Natural killer cell (primary cell): ENCODE data around the gene ALPK1. TPM values are rescaled to one million over a fixed set of nuclear protein-coding genes. Genes with fewer than 3 reads are reported as not detected.

Source experiments
- ATAC-seq, 3 donors: fragments of 150-1000 bp in 2 of 3; fragments of 200-7000 bp in 1 of 3; cut with Tn5 transposase; 1 replicate in 1 of 3; 2 replicates in 2 of 3; pipeline ENCODE4 v1.10.0; 2021; ENCODE audit warnings: mild to moderate bottlenecking in 2 of 3, moderate library complexity in 2 of 3
- DNase-seq, 2 donors: peaks; one replicate each; pipeline versions ENCODE4 v3.0.0 to v3.0.0-alpha.2; 2013 to 2021; ENCODE audit warnings: mixed read lengths in 1 of 2
- H3K27ac ChIP-seq: one replicate; pipeline ENCODE4 v1.5.1; 2013; ENCODE audit warnings: mild to moderate bottlenecking, low read length
- H3K27me3 ChIP-seq: one replicate; pipeline ENCODE4 v1.6.1; 2013; ENCODE audit warnings: low read length; ENCODE audit not compliant: control insufficient read depth, insufficient read depth
- H3K36me3 ChIP-seq: one replicate; pipeline ENCODE4 v1.6.1; 2013; ENCODE audit warnings: low read length; ENCODE audit not compliant: control insufficient read depth, insufficient read depth
- H3K4me1 ChIP-seq: one replicate; pipeline ENCODE4 v1.6.1; 2013; ENCODE audit warnings: low read length; ENCODE audit not compliant: control insufficient read depth, insufficient read depth
- H3K4me3 ChIP-seq: one replicate; pipeline ENCODE4 v1.5.1; 2013; ENCODE audit warnings: low read length
- H3K9me3 ChIP-seq: one replicate; pipeline ENCODE4 v1.6.1; 2013; ENCODE audit warnings: low read length; ENCODE audit not compliant: control insufficient read depth, insufficient read depth
- H3K27ac Mint-ChIP-seq, 2 donors: one replicate each; pipeline ENCODE4 v1.8.0; 2022; ENCODE audit warnings: mild to moderate bottlenecking in 2 of 2, mixed read lengths in 2 of 2, moderate library complexity in 1 of 2
- H3K27me3 Mint-ChIP-seq, 2 donors: one replicate each; pipeline ENCODE4 v1.8.0; 2022; ENCODE audit warnings: low read depth in 2 of 2, mixed read lengths in 2 of 2
- H3K36me3 Mint-ChIP-seq: one replicate; pipeline ENCODE4 v1.8.0; 2022; ENCODE audit warnings: mixed read lengths
- H3K4me1 Mint-ChIP-seq, 2 donors: one replicate each; pipeline ENCODE4 v1.8.0; 2022; ENCODE audit warnings: mixed read lengths in 2 of 2
- H3K4me3 Mint-ChIP-seq: one replicate; pipeline ENCODE4 v1.8.0; 2022; ENCODE audit warnings: mild to moderate bottlenecking, moderate library complexity, mixed read lengths
- H3K9me3 Mint-ChIP-seq, 2 donors: one replicate each; pipeline ENCODE4 v1.8.0; 2022; ENCODE audit warnings: mixed read lengths in 2 of 2
- WGBS: methylation state at CpG from one replicate; pipeline ENCODE4 v1.1.7; 2013; ENCODE audit warnings: missing lambda C conversion rate; ENCODE audit not compliant: insufficient coverage; 5-methylcytosine and 5-hydroxymethylcytosine counted together
- intact Hi-C: fragments of 100-400 bp; cut with micrococcal nuclease; formaldehyde crosslinking; loops from one replicate; pipeline ENCODE4 v1.14.2; 2022
- total RNA-seq, 4 donors: library from RNA; stranded (reverse); fragments of 120-200 nt in 1 of 4; gene quantifications; one replicate each; pipeline versions ENCODE4 v1.2.3 to v1.2.4, GENCODE V29; 2013 to 2022
- TF ChIP-seq, protein P1 (sequence below): fragments of 200-600 bp; IDR thresholded peaks from one replicate; pipeline ENCODE4 v1.8.0; 2022; ENCODE audit warnings: antibody characterized with exemption

ALPK1 gene
- total RNA-seq, 3 donors from 2014 or later (not counting 1 experiment from before 2014, with no cell fraction given) = 1.9 to 6.5 (median 3.9) TPM

DNA sequence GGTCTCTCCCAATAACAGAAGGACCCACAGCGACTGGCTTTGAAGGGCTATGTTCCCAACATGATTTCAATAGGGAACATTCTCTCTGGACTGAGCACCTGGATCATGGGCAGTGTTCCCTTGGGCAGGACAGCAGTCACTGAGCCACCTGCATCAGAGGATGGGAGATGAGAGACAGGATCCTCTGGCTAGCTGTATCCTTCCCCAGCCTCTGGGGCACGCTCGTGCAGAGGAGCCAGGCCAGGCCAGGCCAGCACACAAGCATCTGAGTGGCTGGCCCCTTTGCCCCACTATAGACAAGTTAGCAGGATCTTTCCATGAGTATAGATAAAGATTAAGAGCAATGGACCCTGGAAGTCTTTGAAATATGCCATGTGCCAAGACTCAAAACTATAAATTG lies 152.5 kb downstream of the ALPK1 start:
- no peaks in the 10 kb centered on the region for H3K27me3 ChIP-seq
- no peak overlapping the region for H3K27ac Mint-ChIP-seq
- H3K36me3 ChIP-seq = no peaks in the 10 kb centered on the region
- intact Hi-C loops = no loop called here
- ATAC-seq (no peak), DNase-seq (no peak)
- H3K36me3 Mint-ChIP-seq = no peaks in the 10 kb centered on the region
- no peaks in the 10 kb centered on the region for H3K4me1 Mint-ChIP-seq
- H3K9me3 Mint-ChIP-seq = peaks cover 3 to 4% of the 10 kb centered on the region in 2 donors
- no peak overlapping the region for H3K4me3 ChIP-seq
- H3K4me1 ChIP-seq = no peaks in the 10 kb centered on the region
- H3K4me3 Mint-ChIP-seq = no peak overlapping the region
- H3K9me3 ChIP-seq = no peaks in the 10 kb centered on the region
- peaks cover 0 to 5% of the 10 kb centered on the region in 2 donors for H3K27me3 Mint-ChIP-seq
- 98% methylated on average over 3 of the region's 3 CpGs for WGBS
- H3K27ac ChIP-seq = no peak overlapping the region
- TF ChIP-seq, protein P1, sequence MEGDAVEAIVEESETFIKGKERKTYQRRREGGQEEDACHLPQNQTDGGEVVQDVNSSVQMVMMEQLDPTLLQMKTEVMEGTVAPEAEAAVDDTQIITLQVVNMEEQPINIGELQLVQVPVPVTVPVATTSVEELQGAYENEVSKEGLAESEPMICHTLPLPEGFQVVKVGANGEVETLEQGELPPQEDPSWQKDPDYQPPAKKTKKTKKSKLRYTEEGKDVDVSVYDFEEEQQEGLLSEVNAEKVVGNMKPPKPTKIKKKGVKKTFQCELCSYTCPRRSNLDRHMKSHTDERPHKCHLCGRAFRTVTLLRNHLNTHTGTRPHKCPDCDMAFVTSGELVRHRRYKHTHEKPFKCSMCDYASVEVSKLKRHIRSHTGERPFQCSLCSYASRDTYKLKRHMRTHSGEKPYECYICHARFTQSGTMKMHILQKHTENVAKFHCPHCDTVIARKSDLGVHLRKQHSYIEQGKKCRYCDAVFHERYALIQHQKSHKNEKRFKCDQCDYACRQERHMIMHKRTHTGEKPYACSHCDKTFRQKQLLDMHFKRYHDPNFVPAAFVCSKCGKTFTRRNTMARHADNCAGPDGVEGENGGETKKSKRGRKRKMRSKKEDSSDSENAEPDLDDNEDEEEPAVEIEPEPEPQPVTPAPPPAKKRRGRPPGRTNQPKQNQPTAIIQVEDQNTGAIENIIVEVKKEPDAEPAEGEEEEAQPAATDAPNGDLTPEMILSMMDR = no peak

DNA sequence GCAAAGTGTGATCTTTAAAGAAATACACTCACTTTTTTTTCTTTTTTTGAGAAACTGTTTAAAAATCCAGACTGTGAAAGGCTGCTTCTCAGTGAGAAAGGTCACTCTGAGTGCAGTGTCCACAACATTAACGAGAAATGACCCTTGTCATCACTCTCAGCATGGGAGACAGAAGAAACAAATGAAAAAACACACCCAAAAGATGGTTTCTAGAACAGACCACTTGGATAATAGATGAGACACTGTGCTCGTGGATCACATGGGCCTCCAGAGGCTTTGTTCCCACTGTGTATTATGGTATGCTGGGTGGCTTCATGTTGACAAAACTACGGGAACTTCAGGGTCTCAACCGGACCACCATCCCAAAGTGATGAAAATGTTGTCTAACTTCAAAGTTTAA lies 153.9 kb downstream of the ALPK1 start:
- Histone ChIP-seq H3K36me3 (no peaks in the 10 kb centered on the region), H3K27ac (no peak overlapping the region), H3K4me3 (no peak overlapping the region), H3K27me3 (no peaks in the 10 kb centered on the region), H3K9me3 (no peaks in the 10 kb centered on the region), H3K4me1 (no peaks in the 10 kb centered on the region)
- no peak for ATAC-seq
- H3K4me1 Mint-ChIP-seq = no peaks in the 10 kb centered on the region
- no peak for DNase-seq
- H3K36me3 Mint-ChIP-seq = no peaks in the 10 kb centered on the region
- H3K27me3 Mint-ChIP-seq = peaks cover 0 to 5% of the 10 kb centered on the region in 2 donors
- TF ChIP-seq, protein P1 = no peak
- no peak overlapping the region for H3K4me3 Mint-ChIP-seq
- H3K27ac Mint-ChIP-seq = no peak overlapping the region
- WGBS = 71% methylated on average over 2 of the region's 4 CpGs
- intact Hi-C loops = no loop called here
- peaks cover 0 to 2% of the 10 kb centered on the region in 2 donors for H3K9me3 Mint-ChIP-seq

DNA sequence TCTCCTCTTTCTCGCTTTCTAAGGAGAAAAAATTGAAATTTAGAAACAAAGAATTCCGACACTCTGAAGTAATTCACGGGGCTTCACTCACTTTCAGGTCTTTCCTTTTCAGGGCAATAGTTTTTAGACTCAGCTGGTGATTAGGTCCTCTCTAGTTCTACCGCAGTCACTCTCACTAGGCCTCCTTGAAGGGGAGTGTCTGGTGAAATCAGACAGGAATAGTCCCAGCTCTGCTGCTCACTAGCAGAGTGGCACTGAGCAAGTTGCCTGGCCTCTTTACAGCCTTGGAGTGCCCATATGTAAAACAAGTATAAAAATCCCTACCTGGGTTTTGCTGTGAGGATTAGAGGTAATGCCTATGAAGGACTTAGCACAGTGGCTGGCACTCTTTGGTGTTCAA lies 154.7 kb downstream of the ALPK1 start:
- H3K27me3 ChIP-seq = no peaks in the 10 kb centered on the region
- H3K36me3 ChIP-seq = no peaks in the 10 kb centered on the region
- DNase-seq = no peak
- Mint-ChIP-seq H3K4me3 (no peak overlapping the region), H3K4me1 (no peaks in the 10 kb centered on the region), H3K36me3 (no peaks in the 10 kb centered on the region), H3K27ac (no peak overlapping the region), H3K9me3 (peaks cover 0 to 2% of the 10 kb centered on the region in 2 donors), H3K27me3 (peaks cover 0 to 5% of the 10 kb centered on the region in 2 donors)
- ATAC-seq = no peak
- no peaks in the 10 kb centered on the region for H3K4me1 ChIP-seq
- H3K9me3 ChIP-seq = no peaks in the 10 kb centered on the region
- no peak overlapping the region for H3K4me3 ChIP-seq
- 92% methylated on average over 4 of the region's 4 CpGs for WGBS
- TF ChIP-seq, protein P1 = no peak
- intact Hi-C loops = no loop called here
- H3K27ac ChIP-seq = no peak overlapping the region

DNA sequence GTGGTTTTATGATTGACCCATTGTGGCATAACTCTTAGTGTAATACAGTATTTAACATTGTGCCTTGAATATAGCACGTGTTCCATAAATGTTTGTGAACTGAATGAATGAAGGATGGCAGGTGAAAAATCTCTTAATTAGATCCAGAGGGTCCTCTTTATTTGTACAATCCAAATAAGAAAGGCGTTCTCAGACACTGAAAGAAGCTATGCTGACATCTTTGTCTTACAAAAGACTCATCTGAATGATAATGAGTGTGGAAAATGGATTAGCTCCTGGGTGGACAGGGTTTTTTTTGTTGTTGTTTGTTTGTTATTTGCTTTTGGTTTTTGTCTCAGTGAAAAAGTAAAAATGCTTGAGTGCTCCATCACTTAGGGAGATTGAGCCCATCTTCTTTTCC lies 156.2 kb downstream of the ALPK1 start:
- H3K9me3 Mint-ChIP-seq = peaks cover 0 to 2% of the 10 kb centered on the region in 2 donors
- ATAC-seq (no peak), DNase-seq (no peak)
- no peaks in the 10 kb centered on the region for H3K4me1 Mint-ChIP-seq
- Histone ChIP-seq H3K27me3 (no peaks in the 10 kb centered on the region), H3K4me1 (no peaks in the 10 kb centered on the region), H3K4me3 (no peak overlapping the region), H3K36me3 (no peaks in the 10 kb centered on the region), H3K9me3 (no peaks in the 10 kb centered on the region), H3K27ac (no peak overlapping the region)
- peaks cover 0 to 5% of the 10 kb centered on the region in 2 donors for H3K27me3 Mint-ChIP-seq
- WGBS = 100% methylated on average over 2 of the region's 2 CpGs
- H3K4me3 Mint-ChIP-seq = no peak overlapping the region
- H3K27ac Mint-ChIP-seq = no peak overlapping the region
- no peaks in the 10 kb centered on the region for H3K36me3 Mint-ChIP-seq
- TF ChIP-seq, protein P1 = no peak
- intact Hi-C loops = no loop called here
